Mesodermal cell (in vitro differentiated cells): ENCODE data around the gene SGPL1.

Experiments used
- H3K27ac ChIP-seq: 2 replicates; pipeline ENCODE4 v1.7.0; 2013; ENCODE audit warnings: mild to moderate bottlenecking, low read depth, low read length, moderate library complexity; ENCODE audit not compliant: severe bottlenecking
- H3K36me3 ChIP-seq: 2 replicates; pipeline ENCODE4 v1.7.1; 2013; ENCODE audit warnings: mild to moderate bottlenecking, low read length, moderate library complexity; ENCODE audit not compliant: control insufficient read depth, insufficient read depth
- H3K4me1 ChIP-seq: one replicate; pipeline ENCODE4 v1.7.1; 2013; ENCODE audit warnings: mild to moderate bottlenecking, low read length; ENCODE audit not compliant: insufficient read depth, control insufficient read depth, poor library complexity, severe bottlenecking
- H3K4me3 ChIP-seq: 2 replicates; pipeline ENCODE4 v1.7.0; 2013; ENCODE audit warnings: low read length, control low read depth, mild to moderate bottlenecking; ENCODE audit not compliant: insufficient read depth, poor library complexity, severe bottlenecking; ENCODE audit errors: extremely low read depth
- H3K9me3 ChIP-seq: 2 replicates; pipeline ENCODE4 v1.7.1; 2013; ENCODE audit warnings: mild to moderate bottlenecking, low read length, moderate library complexity; ENCODE audit not compliant: control insufficient read depth
- WGBS, 2 experiments: methylation state at CpG; one replicate each; pipeline ENCODE4 v1.1.5; 2013; ENCODE audit warnings: missing lambda C conversion rate in 2 of 2; ENCODE audit not compliant: insufficient coverage in 2 of 2; 5-methylcytosine and 5-hydroxymethylcytosine counted together

Gene SGPL1

DNA sequence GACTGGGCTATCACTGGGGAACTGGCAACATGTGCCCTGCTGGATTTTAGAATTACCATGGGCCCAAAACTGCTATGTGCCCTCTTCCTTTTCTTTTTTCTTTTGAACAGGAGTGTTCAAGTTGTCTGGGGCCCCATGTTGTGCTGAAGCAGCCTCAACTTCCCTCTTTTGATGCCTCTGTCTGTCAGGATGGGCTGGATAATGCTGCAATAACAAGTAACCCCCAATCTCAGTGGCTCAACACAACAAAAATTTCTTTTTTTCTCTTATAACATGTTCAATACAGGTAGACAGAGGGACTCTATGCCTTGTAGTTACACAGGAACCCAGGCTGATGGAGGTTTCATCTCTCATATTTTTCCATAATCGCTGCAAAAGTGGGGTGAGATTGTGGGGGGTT lies 80.8 kb downstream of the SGPL1 start:
- Histone ChIP-seq H3K36me3 (no peaks in the 10 kb centered on the region), H3K27ac (no peak overlapping the region), H3K4me1 (peaks cover 5% of the 10 kb centered on the region), H3K4me3 (no peak overlapping the region), H3K9me3 (no peaks in the 10 kb centered on the region)
- 80% methylated on average over 1 of the region's 1 CpG; no CpG with 5 or more reads in 1 of the 2 experiments for WGBS, 2 experiments

DNA sequence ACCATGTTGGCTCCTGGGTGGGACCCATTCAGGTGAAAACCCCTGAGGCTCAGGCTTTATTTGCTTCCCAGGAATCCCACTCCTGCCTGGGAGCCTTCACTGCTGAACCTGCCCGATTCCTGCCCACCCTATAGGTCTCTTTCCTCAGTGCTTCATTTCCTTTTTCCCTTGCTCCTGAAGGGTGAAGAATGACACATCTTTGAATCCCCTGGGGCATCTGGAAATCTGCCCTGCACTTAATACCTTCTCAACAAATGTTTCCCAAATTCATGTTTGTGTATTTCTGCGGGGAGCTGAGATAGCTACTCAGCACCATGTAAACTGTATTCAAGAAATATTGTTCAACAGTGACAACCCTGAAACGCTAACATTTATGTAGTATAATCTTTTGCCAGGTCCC lies 82.9 kb downstream of the SGPL1 start:
- H3K9me3 ChIP-seq: no peaks in the 10 kb centered on the region
- no peaks in the 10 kb centered on the region for H3K4me1 ChIP-seq
- WGBS, 2 experiments: 86 to 94% methylated on average over 1 to 2 of the region's 3 CpGs

DNA sequence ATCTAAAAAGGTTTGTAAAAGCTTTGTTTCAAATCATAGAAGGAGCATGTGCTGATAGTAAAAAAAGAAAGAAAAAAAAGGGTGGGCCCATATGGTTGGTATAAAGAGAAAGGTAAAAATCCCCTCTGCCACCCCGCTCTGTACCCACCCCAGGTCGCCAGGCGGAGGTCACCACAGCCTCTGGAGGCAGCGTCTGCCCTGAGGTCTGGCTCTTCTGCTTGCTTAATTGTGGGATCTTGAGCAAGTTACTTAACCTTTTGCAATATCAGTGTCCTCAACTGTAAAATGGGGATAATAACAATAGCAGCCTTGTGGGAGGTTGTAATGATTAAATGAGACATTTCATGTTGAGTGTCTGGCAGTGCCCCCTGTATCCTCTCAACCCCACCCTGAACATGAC lies 83.3 kb downstream of the SGPL1 start:
- Histone ChIP-seq H3K36me3 (no peaks in the 10 kb centered on the region), H3K4me1 (no peaks in the 10 kb centered on the region), H3K9me3 (no peaks in the 10 kb centered on the region), H3K4me3 (no peak overlapping the region), H3K27ac (no peak overlapping the region)
- WGBS, 2 experiments: 73 to 82% methylated on average over 2 to 3 of the region's 4 CpGs

More for the DNA sequence above, 82.9 kb downstream of the SGPL1 start:
- H3K27ac ChIP-seq: no peak overlapping the region
- no peaks in the 10 kb centered on the region for H3K36me3 ChIP-seq
- no peak overlapping the region for H3K4me3 ChIP-seq

DNA sequence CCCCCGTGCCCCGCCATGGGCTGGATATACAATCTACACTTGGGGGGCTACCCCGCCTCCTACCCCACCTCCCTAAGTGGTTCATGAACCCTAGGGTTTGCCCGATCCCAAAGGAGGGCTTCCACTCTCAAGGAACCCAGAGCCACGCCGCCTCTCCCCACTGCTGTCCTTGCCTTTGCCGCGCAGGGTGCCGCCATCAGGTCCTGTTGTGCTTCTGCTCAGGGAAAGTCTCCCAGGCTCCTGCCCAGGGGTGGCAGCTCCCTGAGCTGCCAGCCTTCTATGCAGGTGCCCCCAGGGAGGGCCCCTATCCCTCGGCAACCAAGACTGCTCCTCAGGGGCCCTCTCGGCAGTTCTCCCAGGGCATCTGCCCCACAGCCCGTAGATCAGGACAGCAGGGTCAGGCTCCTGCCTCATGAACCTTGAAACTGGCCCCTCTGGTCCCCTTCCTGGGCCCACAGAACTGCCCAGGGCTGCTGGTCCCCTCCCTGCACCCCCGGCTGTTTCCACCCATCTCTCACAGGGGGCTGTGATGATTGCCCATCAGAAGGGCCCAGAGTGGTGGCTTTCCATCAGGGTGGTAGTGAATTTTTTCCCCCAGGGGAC lies 85.6 kb downstream of the SGPL1 start:
- no peaks in the 10 kb centered on the region for H3K36me3 ChIP-seq
- no peaks in the 10 kb centered on the region for H3K9me3 ChIP-seq
- no peaks in the 10 kb centered on the region for H3K4me1 ChIP-seq
- WGBS, 2 experiments: 79 to 88% methylated on average over 8 to 12 of the region's 13 CpGs
- no peak overlapping the region for H3K27ac ChIP-seq
- H3K4me3 ChIP-seq: no peak overlapping the region

DNA sequence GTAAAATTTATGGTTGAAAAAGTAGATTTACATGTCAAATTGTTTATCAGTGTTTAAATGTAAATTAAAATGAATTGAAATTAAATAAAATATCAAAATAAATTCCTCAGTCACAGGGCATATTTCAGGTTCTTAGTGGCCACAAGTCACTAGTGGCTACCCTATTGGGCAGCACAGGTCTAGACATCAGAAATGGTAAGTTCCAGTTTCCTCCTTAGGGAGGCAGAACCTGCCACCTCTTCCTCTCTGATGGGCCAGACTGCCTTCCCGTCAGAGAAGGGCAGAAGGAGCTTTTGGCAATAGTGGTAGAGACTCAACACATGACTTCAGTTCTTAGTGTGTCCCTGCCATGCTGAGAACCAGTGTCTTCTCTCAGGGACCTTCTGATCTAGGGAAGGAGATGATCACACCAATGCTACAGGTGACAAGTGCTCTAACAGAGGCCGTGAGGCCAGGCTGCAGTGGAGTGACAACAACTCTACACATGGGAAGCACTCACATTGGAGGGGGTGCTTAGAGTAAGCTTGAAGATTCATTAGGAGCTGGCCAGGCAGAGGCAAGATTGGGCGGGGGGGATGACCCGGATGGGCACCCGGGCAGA lies 87.0 kb downstream of the SGPL1 start:
- WGBS, 2 experiments: 93 to 100% methylated on average over 3 to 4 of the region's 5 CpGs
- Histone ChIP-seq H3K36me3 (no peaks in the 10 kb centered on the region), H3K27ac (no peak overlapping the region), H3K9me3 (no peaks in the 10 kb centered on the region), H3K4me1 (no peaks in the 10 kb centered on the region), H3K4me3 (no peak overlapping the region)

DNA sequence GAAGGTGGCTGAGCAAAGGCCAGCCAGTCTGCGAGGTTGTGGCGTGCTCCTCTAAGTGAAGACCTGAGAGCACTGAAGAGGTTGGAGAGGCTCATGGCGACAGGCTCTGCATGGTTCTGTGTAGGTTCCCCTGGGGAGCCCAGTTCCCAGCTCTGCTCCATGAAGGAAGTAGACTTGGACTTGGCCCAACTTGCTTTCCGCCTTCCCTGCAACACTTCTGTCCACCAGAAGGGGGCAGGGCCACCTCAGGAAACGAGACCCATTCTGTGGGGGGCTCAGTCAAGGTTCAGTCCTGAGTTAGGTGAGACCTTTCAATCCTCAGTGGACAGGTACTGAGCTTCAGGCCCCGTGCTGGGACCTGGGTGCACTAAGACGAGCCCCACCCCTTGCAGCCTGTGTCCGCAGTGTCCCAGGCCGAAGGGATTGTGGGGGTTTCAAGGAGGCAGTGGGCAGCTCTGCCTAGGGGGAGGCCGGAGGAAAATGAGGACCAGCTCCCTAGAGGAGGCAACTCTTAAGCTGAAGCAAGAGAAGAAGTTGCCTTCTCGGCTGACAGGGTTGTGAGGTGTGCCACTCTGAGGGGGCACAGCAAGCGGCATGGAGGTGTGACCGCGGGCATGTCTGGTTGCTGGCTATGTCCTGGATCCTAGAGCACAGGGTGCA lies 87.6 kb downstream of the SGPL1 start:
- Histone ChIP-seq H3K9me3 (no peaks in the 10 kb centered on the region), H3K4me3 (no peak overlapping the region), H3K4me1 (no peaks in the 10 kb centered on the region), H3K27ac (no peak overlapping the region), H3K36me3 (no peaks in the 10 kb centered on the region)
- 64% methylated on average over 12 to 14 of the region's 14 CpGs for WGBS, 2 experiments

DNA sequence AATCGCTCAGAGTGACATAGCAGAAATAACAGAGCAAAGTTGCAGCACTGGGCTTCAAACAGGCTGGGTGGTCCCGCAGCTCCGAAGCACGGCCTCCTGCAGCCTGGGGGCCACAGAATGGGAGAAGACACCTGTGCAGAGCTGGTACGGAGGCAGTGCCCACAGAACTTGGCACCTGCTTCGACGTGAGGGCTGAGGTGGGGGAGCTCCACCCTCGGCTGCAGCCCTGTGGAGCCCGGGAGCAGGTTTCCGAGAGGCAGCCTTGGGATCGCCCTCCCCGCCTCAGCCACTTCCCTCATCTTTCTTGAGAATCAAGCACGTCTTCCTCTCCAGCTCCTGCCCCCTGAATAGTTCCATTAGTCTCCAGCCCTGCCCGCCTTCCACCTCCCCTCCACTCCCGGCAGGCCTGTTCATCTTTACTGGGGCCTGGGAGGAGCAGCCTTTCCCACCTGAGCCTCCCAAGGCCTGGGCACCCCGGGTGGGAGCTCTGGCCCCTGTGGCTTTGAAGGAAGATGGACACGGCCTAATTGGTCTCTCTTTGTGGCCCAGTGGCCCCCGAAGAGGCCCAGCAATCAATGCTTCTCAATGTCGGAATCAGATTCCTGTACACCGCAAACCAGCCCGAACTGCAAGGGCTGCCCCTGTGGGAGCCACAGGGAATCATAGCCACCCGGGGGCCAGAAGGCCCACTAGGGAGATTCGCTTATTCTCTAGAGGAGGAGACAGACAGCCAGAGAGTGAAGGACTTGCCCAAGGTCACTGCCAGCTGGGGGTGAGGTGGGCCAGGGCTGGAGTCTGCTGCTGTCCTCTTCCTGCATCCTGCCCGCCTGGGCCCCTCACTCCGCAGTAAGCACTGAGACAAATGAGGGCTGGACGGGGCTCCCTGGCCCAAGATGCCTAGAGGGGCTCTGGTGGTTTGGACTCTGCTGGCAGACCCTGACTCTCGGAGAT lies 89.6 kb downstream of the SGPL1 start:
- no peaks in the 10 kb centered on the region for H3K9me3 ChIP-seq
- no peaks in the 10 kb centered on the region for H3K4me1 ChIP-seq
- no peak overlapping the region for H3K4me3 ChIP-seq
- WGBS, 2 experiments: 86 to 93% methylated on average over 26 to 27 of the region's 27 CpGs
- no peak overlapping the region for H3K27ac ChIP-seq
- H3K36me3 ChIP-seq: no peaks in the 10 kb centered on the region

DNA sequence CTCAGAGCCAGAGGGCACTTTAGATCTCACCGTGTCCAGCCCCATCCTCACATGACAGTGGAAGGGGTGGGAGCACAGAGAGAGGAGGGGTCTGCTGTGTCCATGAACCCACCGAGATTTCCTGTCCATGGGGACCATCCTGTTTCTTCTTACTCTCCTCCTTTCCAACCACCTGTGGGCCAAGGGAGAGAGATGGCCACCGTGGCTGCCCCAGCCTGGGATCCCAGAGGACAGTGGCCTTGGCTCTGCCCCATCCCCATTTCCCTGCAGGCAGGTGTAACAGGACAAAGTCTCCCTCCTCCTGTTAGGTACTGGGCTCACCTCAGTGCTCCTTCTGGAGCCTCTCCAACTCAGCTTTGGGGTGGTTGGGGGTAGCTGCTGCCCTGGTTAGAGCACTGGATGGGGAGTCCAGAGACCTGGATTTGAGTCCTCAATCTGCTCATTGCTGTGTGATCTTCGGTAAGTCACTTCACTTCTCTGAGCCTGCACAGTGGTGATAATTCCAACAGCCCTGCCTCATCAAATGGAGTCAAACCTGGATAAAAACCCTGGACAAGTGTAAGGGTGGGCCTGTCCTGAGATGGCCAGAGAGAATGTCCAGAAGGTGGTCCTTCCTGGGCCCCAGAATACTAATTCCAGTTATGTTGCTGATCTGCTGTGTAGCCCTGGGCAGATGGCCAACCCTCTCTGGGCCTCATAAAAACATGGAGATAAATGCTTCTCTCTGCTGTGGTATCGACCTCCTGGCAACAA lies 90.5 kb downstream of the SGPL1 start:
- WGBS, 2 experiments: 94% methylated on average over 2 to 3 of the region's 5 CpGs
- Histone ChIP-seq H3K4me1 (no peaks in the 10 kb centered on the region), H3K9me3 (no peaks in the 10 kb centered on the region), H3K36me3 (no peaks in the 10 kb centered on the region), H3K4me3 (no peak overlapping the region), H3K27ac (no peak overlapping the region)

DNA sequence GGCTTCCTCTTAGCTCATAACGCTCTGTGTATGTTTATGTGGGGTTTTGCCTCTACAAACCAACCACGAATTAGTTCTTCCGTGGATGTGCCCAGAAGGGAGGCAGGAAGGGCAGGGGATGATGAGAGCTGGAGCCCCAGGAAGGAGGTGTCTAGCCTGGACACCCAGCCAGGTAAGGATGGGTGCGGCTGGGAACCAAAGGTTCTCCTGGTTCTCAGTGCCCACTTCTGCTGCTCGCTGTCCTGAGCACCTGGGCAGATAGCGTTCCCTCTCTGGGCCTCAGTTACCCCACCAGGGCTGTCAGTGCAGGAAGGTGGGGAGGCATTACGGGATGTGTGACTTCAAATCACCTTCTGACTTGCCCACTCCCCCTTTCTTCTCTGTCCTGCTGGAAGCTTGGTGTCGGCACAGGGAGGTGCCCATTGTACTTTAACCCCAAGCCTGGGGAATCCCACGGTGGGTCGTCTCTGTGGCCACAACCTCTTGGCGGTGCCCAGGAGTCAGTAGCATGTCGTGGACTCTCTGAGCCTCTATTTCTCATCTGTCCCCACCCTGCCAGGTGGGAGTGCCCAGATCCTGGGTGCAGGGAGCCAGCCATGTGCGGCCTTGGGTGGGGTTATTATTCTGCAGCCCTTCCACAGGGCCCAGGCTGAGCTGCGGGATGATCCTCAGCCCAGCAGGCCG lies 91.3 kb downstream of the SGPL1 start:
- H3K4me1 ChIP-seq: no peaks in the 10 kb centered on the region
- H3K36me3 ChIP-seq: no peaks in the 10 kb centered on the region
- no peaks in the 10 kb centered on the region for H3K9me3 ChIP-seq
- H3K27ac ChIP-seq: no peak overlapping the region
- no peak overlapping the region for H3K4me3 ChIP-seq
- WGBS, 2 experiments: 93 to 96% methylated on average over 11 to 13 of the region's 15 CpGs
